K562 treated with DMSO at 1 percent for 24 hours (cell line): Measurements from ENCODE around the gene ECI1. TPM values are rescaled to one million over a fixed set of nuclear protein-coding genes. Genes with fewer than 3 reads are reported as not detected.

ENCODE experiments used
- total RNA-seq: library from RNA; unstranded; fragments of 300-600 nt; gene quantifications from 2 replicates; pipeline ENCODE4 v1.2.3, GENCODE V29; 2022; ENCODE audit warnings: low read depth; ENCODE audit not compliant: insufficient read depth

Gene ECI1
- total RNA-seq, result 445 and 473 TPM in 2 replicates

GRCh38 chr16:2251296-2252111 is at the start of gene ECI1:
ECI1 (minus strand) TSS chr16:2251587; CDS start chr16:2251566, 21 bp downstream.

GRCh38 chr16:2267913-2268666 is 16.7 kb upstream of the ECI1 start, which contains the start of gene RNPS1:
RNPS1 (minus strand) TSS chr16:2268126; CDS start chr16:2264643, 3,483 bp downstream.

GRCh38 chr16:2236337-2237101 is 14.9 kb downstream of the ECI1 start, which contains the start of gene DNASE1L2:
DNASE1L2 (plus strand) TSS chr16:2236444; CDS start chr16:2236817, 373 bp downstream.

GRCh38 chr16:2223221-2223941 is 28.0 kb downstream of the ECI1 start, which contains the start of gene E4F1:
E4F1 (plus strand) TSS chr16:2223591; CDS start chr16:2223614, 23 bp downstream.

GRCh38 chr16:2214719-2214968 is 36.7 kb downstream of the ECI1 start, which contains the start of gene PGP:
PGP (minus strand) TSS chr16:2214840; CDS start chr16:2214777, 63 bp downstream.

GRCh38 chr16:2210386-2211365 is 40.7 kb downstream of the ECI1 start, which contains the start of gene BRICD5:
BRICD5 (minus strand) TSS chr16:2210863; CDS start chr16:2210833, 30 bp downstream.

GRCh38 chr16:2205104-2205966 is 46.1 kb downstream of the ECI1 start, which contains the start of gene MLST8:
MLST8 (plus strand) TSS chr16:2205454; CDS start chr16:2206086, 632 bp downstream.

GRCh38 chr16:2196162-2196980 is 55.0 kb downstream of the ECI1 start, which contains the start of gene CASKIN1:
CASKIN1 (minus strand) TSS chr16:2196605; CDS start chr16:2196432, 173 bp downstream.

Other genes with a start within 250 kb of the ECI1 start
- 111 and 123 TPM in 2 replicates for gene ZNF598, start 241.8 kb downstream of the ECI1 start, total RNA-seq
- gene NPW, start 231.8 kb downstream of the ECI1 start, total RNA-seq, result 3.2 and 4.2 TPM in 2 replicates
- gene NHERF2, start 224.7 kb downstream of the ECI1 start, total RNA-seq, result 28.4 and 30.8 TPM in 2 replicates
- 31.0 and 36.5 TPM in 2 replicates for gene NTHL1, start 203.8 kb downstream of the ECI1 start, total RNA-seq
- gene TSC2, start 203.6 kb downstream of the ECI1 start, total RNA-seq, result 69.9 and 72.9 TPM in 2 replicates
- gene PKD1, start 115.7 kb downstream of the ECI1 start, total RNA-seq, result 95.2 and 111 TPM in 2 replicates
- 4.4 and 5.8 TPM in 2 replicates for gene RAB26, start 103.0 kb downstream of the ECI1 start, total RNA-seq
- gene TRAF7, start 95.8 kb downstream of the ECI1 start, total RNA-seq, result 114 and 120 TPM in 2 replicates
- gene CASKIN1, start 55.0 kb downstream of the ECI1 start, total RNA-seq, result 2.6 and 3.7 TPM in 2 replicates
- 58.9 and 88.9 TPM in 2 replicates for gene MLST8, start 46.1 kb downstream of the ECI1 start, total RNA-seq
- 12.8 and 15.0 TPM in 2 replicates for gene BRICD5, start 40.7 kb downstream of the ECI1 start, total RNA-seq
- gene PGP, start 36.7 kb downstream of the ECI1 start, total RNA-seq, result 90.8 and 100 TPM in 2 replicates
- 49.6 and 60.2 TPM in 2 replicates for gene E4F1, start 28.0 kb downstream of the ECI1 start, total RNA-seq
- gene DNASE1L2, start 15.1 kb downstream of the ECI1 start, total RNA-seq, result 5.9 and 7.8 TPM in 2 replicates
- 229 and 242 TPM in 2 replicates for gene RNPS1, start 16.5 kb upstream of the ECI1 start, total RNA-seq
- gene ABCA3, start 89.1 kb upstream of the ECI1 start, total RNA-seq, result 30.6 and 32.9 TPM in 2 replicates
- 49.2 and 49.5 TPM in 2 replicates for gene CCNF, start 177.9 kb upstream of the ECI1 start, total RNA-seq
- 31.1 and 36.0 TPM in 2 replicates for gene TEDC2, start 208.5 kb upstream of the ECI1 start, total RNA-seq
- 0.13 and 0.32 TPM in 2 replicates for gene NTN3, start 219.7 kb upstream of the ECI1 start, total RNA-seq
- 14.7 and 16.0 TPM in 2 replicates for gene TBC1D24, start 223.5 kb upstream of the ECI1 start, total RNA-seq